Parathyroid adenoma (tissue), 2 donors: Measurements from ENCODE around the gene MAPK8IP1.
A peak's percentile ranks its signal among the peaks of the same experiment; 100 is the strongest.

Source experiments
- H2AFZ ChIP-seq: fragments of 300-600 bp; sonication (generic); one replicate; pipeline ENCODE4 v1.7.0; 2017; ENCODE audit warnings: antibody characterized with exemption, mild to moderate bottlenecking
- H3K27ac ChIP-seq: fragments of 300-600 bp; sonication (generic); one replicate; pipeline ENCODE4 v1.7.0; 2017
- H3K27me3 ChIP-seq: fragments of 300-600 bp; sonication (generic); one replicate; pipeline ENCODE4 v1.7.0; 2017; ENCODE audit warnings: low read length; ENCODE audit not compliant: control insufficient read depth, insufficient read depth
- H3K36me3 ChIP-seq: fragments of 300-600 bp; sonication (generic); one replicate; pipeline ENCODE4 v1.7.0; 2017; ENCODE audit warnings: low read length; ENCODE audit not compliant: control insufficient read depth, insufficient read depth
- H3K4me1 ChIP-seq: fragments of 300-600 bp; sonication (generic); one replicate; pipeline ENCODE4 v1.7.0; 2017; ENCODE audit warnings: control low read depth
- H3K4me2 ChIP-seq: fragments of 300-600 bp; sonication (generic); one replicate; pipeline ENCODE4 v1.7.0; 2017; ENCODE audit warnings: low read length
- H3K4me3 ChIP-seq: fragments of 300-600 bp; sonication (generic); one replicate; pipeline ENCODE4 v1.7.0; 2017; ENCODE audit warnings: low read depth, low read length
- H3K79me2 ChIP-seq: fragments of 300-600 bp; sonication (generic); one replicate; pipeline ENCODE4 v1.7.0; 2017; ENCODE audit warnings: control low read depth
- H3K9ac ChIP-seq: fragments of 300-600 bp; sonication (generic); one replicate; pipeline ENCODE4 v1.7.0; 2017; ENCODE audit warnings: mild to moderate bottlenecking
- H3K9me3 ChIP-seq: fragments of 300-600 bp; sonication (generic); one replicate; pipeline ENCODE4 v1.7.0; 2017; ENCODE audit warnings: low read length; ENCODE audit not compliant: control insufficient read depth
- CTCF ChIP-seq: fragments of 300-600 bp; sonication (generic); IDR thresholded peaks from one replicate; pipeline ENCODE4 v1.7.0; 2017; ENCODE audit warnings: antibody characterized with exemption, mild to moderate bottlenecking
- donor health status: primary hyperparathyroidism.

The MAPK8IP1 gene

DNA sequence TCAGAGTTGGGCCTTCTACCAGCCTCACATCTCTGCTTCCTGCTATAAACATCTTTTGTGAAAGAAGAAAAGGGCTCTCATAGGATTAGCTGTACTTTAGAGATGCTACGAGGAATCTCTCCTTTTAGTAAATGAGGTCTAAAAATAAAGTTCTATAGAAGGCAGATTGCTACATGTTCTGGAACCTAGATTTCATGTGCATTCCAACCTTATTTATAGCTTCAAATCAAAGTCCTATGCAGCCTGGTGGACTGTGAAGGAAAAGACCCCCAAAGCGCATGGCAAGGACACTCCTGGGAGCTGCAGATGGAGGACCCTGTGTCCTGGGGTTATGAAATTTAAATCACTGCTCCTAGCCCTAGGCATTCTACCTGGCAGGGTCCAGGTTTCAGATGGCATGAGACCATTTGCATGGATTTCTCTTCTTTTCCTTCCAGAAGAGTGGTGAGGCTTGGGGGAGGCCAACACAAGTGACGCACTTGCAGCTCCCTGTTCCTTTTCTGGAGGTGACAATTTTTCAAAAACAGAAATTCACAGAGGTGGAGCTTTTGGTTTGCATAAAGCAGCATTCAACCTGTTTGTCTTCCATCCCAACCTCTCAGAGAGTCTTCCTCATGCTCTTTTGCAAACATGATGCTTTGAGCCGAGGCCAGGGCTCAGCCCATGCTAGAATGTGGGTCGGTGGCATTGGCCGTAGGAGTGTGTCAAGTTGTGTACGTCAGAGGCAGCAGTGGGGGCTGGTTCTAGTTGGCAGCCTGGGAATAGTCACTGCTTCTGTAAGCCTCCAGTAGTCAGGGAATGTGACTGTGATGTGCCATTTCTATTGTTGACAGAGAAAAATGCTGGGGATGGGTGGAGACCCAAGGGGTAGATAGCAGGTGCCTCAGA lies 31.9 kb upstream of the MAPK8IP1 start:
- Histone ChIP-seq H3K4me3 (no peak overlapping the region), H3K9me3 (no peaks in the 10 kb centered on the region), H3K4me1 (peaks cover 10% of the 10 kb centered on the region), H3K27ac (no peak overlapping the region), H3K36me3 (no peaks in the 10 kb centered on the region), H3K4me2 (no peak overlapping the region), H3K79me2 (peaks cover 37% of the 10 kb centered on the region), H2AFZ (no peak overlapping the region), H3K27me3 (no peaks in the 10 kb centered on the region), H3K9ac (no peak overlapping the region)
- TF ChIP-seq CTCF: no peak

GRCh38 chr11:45855308-45855707 lies 30.1 kb upstream of the MAPK8IP1 start:
- Histone ChIP-seq H3K27ac (no peak overlapping the region), H3K36me3 (no peaks in the 10 kb centered on the region), H3K4me3 (no peak overlapping the region), H3K4me1 (peaks cover 19% of the 10 kb centered on the region), H3K4me2 (no peak overlapping the region), H3K9me3 (no peaks in the 10 kb centered on the region), H3K9ac (no peak overlapping the region), H3K27me3 (no peaks in the 10 kb centered on the region), H2AFZ (no peak overlapping the region), H3K79me2 (peaks cover 24% of the 10 kb centered on the region)
- no peak for TF ChIP-seq CTCF

- peaks cover 19% of the 10 kb centered on the region for H3K4me1 ChIP-seq
- H3K4me3 ChIP-seq: no peak overlapping the region
- TF ChIP-seq CTCF: no peak
- H3K79me2 ChIP-seq: peaks cover 18% of the 10 kb centered on the region
- H3K27ac ChIP-seq: no peak overlapping the region
- H3K4me2 ChIP-seq: no peak overlapping the region
- no peak overlapping the region for H2AFZ ChIP-seq
- H3K9ac ChIP-seq: no peak overlapping the region
- H3K27me3 ChIP-seq: no peaks in the 10 kb centered on the region
- H3K36me3 ChIP-seq: no peaks in the 10 kb centered on the region
- no peaks in the 10 kb centered on the region for H3K9me3 ChIP-seq
Observed at GRCh38 chr11:45856044-45856468, 29.4 kb upstream of the MAPK8IP1 start.

- no peak overlapping the region for H3K9ac ChIP-seq
- no peak for TF ChIP-seq CTCF
- H3K4me2 ChIP-seq: no peak overlapping the region
- peaks cover 7% of the 10 kb centered on the region for H3K79me2 ChIP-seq
- no peaks in the 10 kb centered on the region for H3K36me3 ChIP-seq
- H3K4me3 ChIP-seq: no peak overlapping the region
- H2AFZ ChIP-seq: no peak overlapping the region
- peaks cover 19% of the 10 kb centered on the region for H3K4me1 ChIP-seq
- no peaks in the 10 kb centered on the region for H3K9me3 ChIP-seq
- peak overlapping the region; percentile 79 for H3K27ac ChIP-seq
- no peaks in the 10 kb centered on the region for H3K27me3 ChIP-seq
Observed at GRCh38 chr11:45857961-45858474, 27.4 kb upstream of the MAPK8IP1 start.
